WERI-Rb-1 (cell line): ENCODE results near the gene DNAJC4.

Experiments used
- DNase-seq: peaks from one replicate; pipeline ENCODE4 v3.0.0-alpha.2; 2020
- H3K27ac ChIP-seq: fragments of 250-450 bp; sonication (Bioruptor Pico); 2 replicates; pipeline ENCODE4 v1.5.1; 2020; ENCODE audit warnings: mild to moderate bottlenecking, moderate library complexity
- H3K27me3 ChIP-seq: fragments of 250-450 bp; sonication (Bioruptor Pico); 2 replicates; pipeline ENCODE4 v1.5.1; 2021; ENCODE audit warnings: mild to moderate bottlenecking, low read depth, moderate library complexity; ENCODE audit not compliant: insufficient read depth, severe bottlenecking
- H3K36me3 ChIP-seq: fragments of 250-450 bp; sonication (Bioruptor Pico); 2 replicates; pipeline ENCODE4 v1.5.1; 2020; ENCODE audit warnings: mild to moderate bottlenecking, moderate library complexity
- H3K4me3 ChIP-seq: 2 replicates; pipeline ENCODE4 v1.5.1; 2011; ENCODE audit warnings: low read depth, mild to moderate bottlenecking, control low read depth, low read length
- H3K9me3 ChIP-seq: fragments of 250-450 bp; sonication (Bioruptor Pico); 2 replicates; pipeline ENCODE4 v1.5.1; 2021; ENCODE audit warnings: mild to moderate bottlenecking, moderate library complexity; ENCODE audit not compliant: severe bottlenecking
- CTCF ChIP-seq: IDR thresholded peaks from 2 replicates; pipeline ENCODE4 v1.5.1; 2011; ENCODE audit warnings: low read depth, mild to moderate bottlenecking, control low read depth, inconsistent platforms, low read length

The DNAJC4 gene

GRCh38 chr11:64201543-64201942 is 28.8 kb upstream of the DNAJC4 start:
- Histone ChIP-seq H3K36me3 (peaks cover 95% of the 10 kb centered on the region), H3K9me3 (no peaks in the 10 kb centered on the region), H3K27ac (no peak overlapping the region), H3K4me3 (no peak overlapping the region), H3K27me3 (no peaks in the 10 kb centered on the region)
- TF ChIP-seq CTCF = no peak
- DNase-seq = no peak

- peaks cover 93% of the 10 kb centered on the region for H3K36me3 ChIP-seq
- no peak for DNase-seq
- no peak overlapping the region for H3K4me3 ChIP-seq
- TF ChIP-seq CTCF = no peak
- no peaks in the 10 kb centered on the region for H3K27me3 ChIP-seq
- no peaks in the 10 kb centered on the region for H3K9me3 ChIP-seq
- no peak overlapping the region for H3K27ac ChIP-seq
These were observed 27.4 kb upstream of the DNAJC4 start for GRCh38 chr11:64202992-64203391.

- DNase-seq = no peak
- no peak overlapping the region for H3K27ac ChIP-seq
- no peak for TF ChIP-seq CTCF
- no peaks in the 10 kb centered on the region for H3K27me3 ChIP-seq
- H3K36me3 ChIP-seq = peaks cover 88% of the 10 kb centered on the region
- no peak overlapping the region for H3K4me3 ChIP-seq
- H3K9me3 ChIP-seq = no peaks in the 10 kb centered on the region
These were observed 26.8 kb upstream of the DNAJC4 start for GRCh38 chr11:64203421-64204079.

DNA sequence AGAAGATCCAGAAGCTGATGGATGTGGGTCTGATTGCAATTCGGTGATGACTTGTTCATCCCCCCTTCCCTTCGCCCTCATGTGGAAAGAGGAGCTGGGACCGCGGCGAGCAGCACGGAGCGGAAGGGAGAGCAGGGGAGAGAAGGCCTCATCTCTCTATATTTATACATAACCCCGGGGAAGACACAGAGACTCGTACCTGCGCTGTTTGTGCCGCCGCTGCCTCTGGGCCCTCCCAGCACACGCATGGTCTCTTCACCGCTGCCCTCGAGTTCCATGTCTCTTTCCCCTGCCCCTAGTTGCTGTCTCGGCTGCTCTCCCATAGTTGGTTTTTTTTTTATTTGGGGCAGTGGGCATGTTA is 26.3 kb upstream of the DNAJC4 start:
- Histone ChIP-seq H3K36me3 (peaks cover 84% of the 10 kb centered on the region), H3K27ac (no peak overlapping the region), H3K9me3 (no peaks in the 10 kb centered on the region), H3K27me3 (no peaks in the 10 kb centered on the region), H3K4me3 (no peak overlapping the region)
- TF ChIP-seq CTCF = no peak
- DNase-seq = no peak

- Histone ChIP-seq H3K9me3 (no peaks in the 10 kb centered on the region), H3K36me3 (peaks cover 82% of the 10 kb centered on the region), H3K4me3 (no peak overlapping the region), H3K27ac (no peak overlapping the region), H3K27me3 (no peaks in the 10 kb centered on the region)
- DNase-seq = peak; percentile 76
- peak; percentile 72 for TF ChIP-seq CTCF
These were observed 25.8 kb upstream of the DNAJC4 start for GRCh38 chr11:64204464-64204989.
